HG03159 (cell line): ENCODE results near the gene RFT1.

Experiments
- ATAC-seq: cut with Tn5 transposase; IDR thresholded peaks from one replicate; pipeline ENCODE4 v1.9.1; 2021; ENCODE audit warnings: mild to moderate bottlenecking, moderate library complexity; ENCODE audit not compliant: unreplicated experiment

RFT1 gene

GRCh38 chr3:53038679-53039375, 91.4 kb downstream of the RFT1 start:
- ATAC-seq = no peak
